HUES6 (cell line): ENCODE measurements around the gene NIM1K.

Experiments
- H3K27ac ChIP-seq: 2 replicates; pipeline ENCODE4 v1.7.0; 2013; ENCODE audit warnings: low read depth, mild to moderate bottlenecking, low read length, inconsistent platforms
- H3K27me3 ChIP-seq: 2 replicates; pipeline ENCODE4 v1.6.1; 2013; ENCODE audit warnings: low read length; ENCODE audit not compliant: control insufficient read depth, insufficient read depth
- H3K36me3 ChIP-seq: 2 replicates; pipeline ENCODE4 v1.6.1; 2013; ENCODE audit warnings: low read length; ENCODE audit not compliant: control insufficient read depth, insufficient read depth
- H3K4me1 ChIP-seq: 2 replicates; pipeline ENCODE4 v1.6.1; 2013; ENCODE audit warnings: low read length; ENCODE audit not compliant: control insufficient read depth, insufficient read depth
- H3K4me3 ChIP-seq: 2 replicates; pipeline ENCODE4 v1.5.1; 2013; ENCODE audit warnings: low read depth, low read length
- H3K9ac ChIP-seq: one replicate; pipeline ENCODE4 v1.6.1; 2013; ENCODE audit warnings: mild to moderate bottlenecking, low read length
- H3K9me3 ChIP-seq: 2 replicates; pipeline ENCODE4 v1.6.1; 2013; ENCODE audit warnings: low read depth, low read length; ENCODE audit not compliant: control insufficient read depth, insufficient read depth

Gene NIM1K

DNA sequence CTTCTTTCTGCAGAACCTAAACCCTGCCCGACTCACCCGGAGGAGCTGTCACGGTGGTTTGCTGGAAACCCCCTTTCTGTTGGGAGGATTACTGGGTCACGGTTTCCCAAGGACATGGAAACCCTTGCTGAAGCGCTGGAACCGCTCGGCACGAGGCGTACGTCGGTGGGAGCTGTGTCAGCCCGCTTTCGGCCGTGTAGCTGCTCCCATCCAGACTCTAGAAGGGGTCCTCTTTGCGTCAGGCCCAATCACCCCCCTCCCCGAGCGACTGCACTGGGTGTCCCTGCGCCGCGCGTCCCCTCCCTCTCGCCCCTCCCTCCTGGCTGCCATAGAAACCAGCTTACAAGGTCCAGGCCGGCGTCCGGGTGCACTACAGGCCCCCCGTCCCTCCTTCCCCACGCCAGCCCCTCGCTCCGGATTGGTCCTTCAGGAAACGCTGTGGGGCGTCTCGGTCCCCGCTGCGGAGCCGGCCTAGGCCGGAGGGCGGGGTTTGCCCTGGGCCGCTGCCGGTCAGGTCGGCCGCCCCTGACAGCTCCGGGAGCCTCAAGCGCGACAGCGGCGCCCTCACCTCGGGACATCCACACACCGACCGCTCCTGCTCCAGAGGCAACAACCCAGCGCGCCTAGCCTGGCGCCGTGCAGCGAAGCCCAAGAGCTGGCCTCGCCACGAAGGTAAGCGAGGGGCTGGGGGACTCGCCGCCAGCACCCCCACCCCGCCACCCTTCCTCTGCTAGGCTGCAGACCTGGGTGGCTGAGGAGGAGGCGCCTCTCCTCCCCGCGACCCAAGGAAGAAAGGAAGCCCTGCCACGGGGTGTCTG is at the start of gene NIM1K:
NIM1K (plus strand) TSS at position 486 of the 818 bp plus-strand sequence. CDS start 53,551 bp downstream, outside the sequence.
- H3K36me3 ChIP-seq: no peaks in the 10 kb centered on the region
- no peaks in the 10 kb centered on the region for H3K9me3 ChIP-seq
- peaks cover 44% of the 10 kb centered on the region for H3K27me3 ChIP-seq
- H3K4me1 ChIP-seq: peaks cover 21% of the 10 kb centered on the region
- peak within 1 kb of the TSS; percentile 81 for H3K4me3 ChIP-seq
- H3K9ac ChIP-seq: no peak within 1 kb of the TSS
- no peak within 1 kb of the TSS for H3K27ac ChIP-seq

DNA sequence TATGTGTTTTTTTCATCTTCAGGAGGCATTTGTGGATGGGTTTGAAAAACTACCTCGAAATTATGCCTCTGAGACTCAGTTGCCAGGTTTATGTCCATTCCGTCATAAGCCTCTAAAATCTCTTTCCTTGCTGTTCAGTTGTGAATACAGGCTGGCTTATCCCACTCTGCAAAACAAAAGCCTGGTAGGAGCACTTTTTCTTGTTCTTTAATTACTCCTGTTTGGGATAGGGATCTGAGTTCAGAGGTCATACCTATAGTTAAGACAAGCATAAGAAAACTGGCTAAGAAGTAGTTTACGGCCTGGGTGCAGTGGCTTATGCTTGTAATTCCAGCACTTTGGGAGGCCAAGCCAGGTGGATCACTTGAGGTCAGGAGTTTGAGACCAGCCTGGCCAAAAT is 47.0 kb upstream of the NIM1K start:
- no peaks in the 10 kb centered on the region for H3K27me3 ChIP-seq
- no peaks in the 10 kb centered on the region for H3K9me3 ChIP-seq
- no peak overlapping the region for H3K4me3 ChIP-seq
- peaks cover 49% of the 10 kb centered on the region for H3K36me3 ChIP-seq
- H3K27ac ChIP-seq: no peak overlapping the region
- H3K4me1 ChIP-seq: no peaks in the 10 kb centered on the region
- H3K9ac ChIP-seq: no peak overlapping the region

DNA sequence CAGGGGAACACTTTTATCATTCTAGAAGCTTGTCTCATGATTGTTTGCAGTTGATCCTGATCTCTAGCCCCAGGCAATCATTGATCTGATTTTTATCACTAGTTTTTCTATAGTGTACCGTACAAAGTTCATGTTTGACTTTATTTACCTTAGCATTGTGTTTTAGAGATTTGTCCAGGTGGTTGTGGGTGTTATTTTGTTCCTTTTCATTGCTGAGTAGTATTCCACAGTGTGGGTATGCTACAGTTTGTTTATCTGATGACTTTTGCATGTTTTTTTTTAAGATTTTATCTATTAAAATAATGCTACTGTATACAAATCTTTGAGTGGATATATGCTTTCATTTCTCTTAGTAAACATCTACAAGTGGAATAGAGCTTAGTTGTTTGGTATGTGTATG is 45.1 kb upstream of the NIM1K start:
- H3K27me3 ChIP-seq: no peaks in the 10 kb centered on the region
- H3K4me3 ChIP-seq: no peak overlapping the region
- H3K9ac ChIP-seq: no peak overlapping the region
- H3K4me1 ChIP-seq: no peaks in the 10 kb centered on the region
- no peaks in the 10 kb centered on the region for H3K9me3 ChIP-seq
- H3K36me3 ChIP-seq: peaks cover 48% of the 10 kb centered on the region
- H3K27ac ChIP-seq: no peak overlapping the region

DNA sequence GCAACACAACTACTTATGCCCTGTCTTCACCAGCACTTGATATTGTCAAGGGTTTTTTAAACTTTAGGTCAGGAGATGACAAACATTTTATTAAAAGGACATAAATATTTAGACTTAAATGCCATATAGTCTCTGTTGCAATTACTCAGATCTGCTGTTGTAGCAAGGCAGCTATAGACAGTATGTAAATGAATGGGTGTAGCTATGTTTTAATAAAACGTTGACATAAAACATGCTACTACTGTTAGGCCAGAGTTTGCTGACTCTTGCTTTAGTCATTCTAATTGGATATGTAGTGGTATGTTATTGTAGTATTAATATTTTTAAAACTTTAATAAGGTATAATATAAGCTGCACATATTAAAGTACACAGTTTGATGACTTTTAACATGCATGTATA is 43.6 kb upstream of the NIM1K start:
- Histone ChIP-seq H3K4me3 (no peak overlapping the region), H3K27ac (no peak overlapping the region), H3K36me3 (peaks cover 49% of the 10 kb centered on the region), H3K4me1 (no peaks in the 10 kb centered on the region), H3K9ac (no peak overlapping the region), H3K27me3 (no peaks in the 10 kb centered on the region), H3K9me3 (no peaks in the 10 kb centered on the region)

DNA sequence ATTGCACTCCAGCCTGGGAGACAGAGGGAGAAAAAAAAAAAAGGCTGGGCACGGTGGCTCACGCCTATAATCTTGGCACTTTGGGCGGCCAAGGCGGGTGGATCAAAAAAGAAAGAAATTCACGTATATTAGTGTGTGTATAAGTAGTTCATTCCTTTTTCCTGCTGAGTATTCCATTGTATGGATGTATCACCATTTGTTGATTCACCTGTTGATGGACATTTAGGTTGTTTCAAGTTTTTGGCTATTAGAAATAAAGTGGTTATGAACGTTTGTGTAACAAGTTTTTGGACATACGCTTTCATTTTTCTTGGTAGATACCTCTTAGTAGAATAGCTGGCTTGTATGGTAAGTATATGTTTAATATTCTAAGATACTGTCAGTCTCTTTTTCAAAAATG is 42.8 kb upstream of the NIM1K start:
- Histone ChIP-seq H3K36me3 (peaks cover 54% of the 10 kb centered on the region), H3K9ac (no peak overlapping the region), H3K4me3 (no peak overlapping the region), H3K27me3 (no peaks in the 10 kb centered on the region), H3K4me1 (no peaks in the 10 kb centered on the region), H3K27ac (no peak overlapping the region), H3K9me3 (no peaks in the 10 kb centered on the region)

DNA sequence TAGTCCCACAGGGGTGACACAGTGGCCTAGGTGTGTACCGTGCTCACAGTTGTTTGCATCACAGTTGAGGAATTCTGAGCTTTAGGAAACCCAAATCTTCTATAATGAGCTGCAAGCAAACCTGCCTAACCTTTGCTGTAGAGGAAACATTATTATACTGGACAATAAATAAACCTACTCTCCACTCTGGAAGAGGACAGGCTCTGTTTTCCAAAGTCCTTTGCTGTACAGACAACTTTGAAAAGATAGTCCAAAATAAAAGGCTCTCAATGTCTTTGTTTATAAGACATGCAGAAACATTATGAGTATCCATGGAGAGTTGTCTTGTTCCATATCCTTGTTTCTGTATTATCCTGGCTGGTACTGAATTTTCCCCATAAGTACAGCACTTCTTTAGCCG is 42.0 kb upstream of the NIM1K start:
- H3K9me3 ChIP-seq: no peaks in the 10 kb centered on the region
- peaks cover 46% of the 10 kb centered on the region for H3K36me3 ChIP-seq
- H3K9ac ChIP-seq: no peak overlapping the region
- no peaks in the 10 kb centered on the region for H3K27me3 ChIP-seq
- H3K27ac ChIP-seq: no peak overlapping the region
- H3K4me3 ChIP-seq: no peak overlapping the region
- H3K4me1 ChIP-seq: peaks cover 5% of the 10 kb centered on the region; the same call in 1 of the 2 replicates

DNA sequence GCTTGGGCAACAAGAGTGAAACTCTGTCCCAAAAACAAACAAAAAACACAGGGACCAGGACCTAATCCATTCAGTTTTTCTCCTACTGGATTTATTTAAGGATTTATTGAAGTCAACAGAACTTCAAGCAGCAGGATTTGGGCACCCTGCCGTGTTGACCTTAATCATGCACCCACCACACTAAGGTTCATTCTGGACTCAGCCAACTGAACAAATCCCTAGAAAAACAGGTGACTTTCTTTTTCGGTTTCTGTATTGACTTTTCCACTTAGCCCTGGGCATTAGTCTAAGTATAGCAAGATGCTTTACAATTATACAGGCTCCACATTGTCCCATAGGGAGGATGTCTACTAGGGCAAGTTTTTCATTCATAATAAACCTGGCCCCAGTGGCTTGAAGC is 41.3 kb upstream of the NIM1K start:
- H3K9ac ChIP-seq: no peak overlapping the region
- H3K4me3 ChIP-seq: no peak overlapping the region
- H3K4me1 ChIP-seq: peaks cover 11% of the 10 kb centered on the region; the same call in 1 of the 2 replicates
- no peaks in the 10 kb centered on the region for H3K27me3 ChIP-seq
- H3K27ac ChIP-seq: no peak overlapping the region
- H3K9me3 ChIP-seq: no peaks in the 10 kb centered on the region
- peaks cover 40% of the 10 kb centered on the region for H3K36me3 ChIP-seq

DNA sequence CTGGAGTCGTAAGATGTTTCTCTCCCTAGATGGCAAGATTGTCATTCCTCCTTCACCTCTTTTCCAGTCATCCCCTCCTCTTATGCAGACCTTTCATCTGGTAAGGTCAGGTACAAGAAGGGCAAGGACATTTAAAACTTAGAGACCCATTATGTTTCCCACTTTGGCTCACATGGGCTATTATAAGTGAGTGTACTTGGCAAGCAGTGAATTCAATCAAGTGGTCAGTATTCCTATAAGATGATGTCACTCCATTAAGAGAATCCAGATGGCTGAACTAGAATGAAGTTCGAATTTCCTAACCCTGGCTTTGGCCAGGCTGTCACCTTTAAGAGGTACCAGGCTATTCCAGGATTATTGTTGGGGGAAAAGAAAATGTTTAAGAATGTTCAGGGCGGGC is 39.1 kb upstream of the NIM1K start:
- no peak overlapping the region for H3K9ac ChIP-seq
- H3K9me3 ChIP-seq: no peaks in the 10 kb centered on the region
- peaks cover 35% of the 10 kb centered on the region for H3K36me3 ChIP-seq
- no peak overlapping the region for H3K4me3 ChIP-seq
- peaks cover 26% of the 10 kb centered on the region for H3K4me1 ChIP-seq
- no peak overlapping the region for H3K27ac ChIP-seq
- H3K27me3 ChIP-seq: no peaks in the 10 kb centered on the region

DNA sequence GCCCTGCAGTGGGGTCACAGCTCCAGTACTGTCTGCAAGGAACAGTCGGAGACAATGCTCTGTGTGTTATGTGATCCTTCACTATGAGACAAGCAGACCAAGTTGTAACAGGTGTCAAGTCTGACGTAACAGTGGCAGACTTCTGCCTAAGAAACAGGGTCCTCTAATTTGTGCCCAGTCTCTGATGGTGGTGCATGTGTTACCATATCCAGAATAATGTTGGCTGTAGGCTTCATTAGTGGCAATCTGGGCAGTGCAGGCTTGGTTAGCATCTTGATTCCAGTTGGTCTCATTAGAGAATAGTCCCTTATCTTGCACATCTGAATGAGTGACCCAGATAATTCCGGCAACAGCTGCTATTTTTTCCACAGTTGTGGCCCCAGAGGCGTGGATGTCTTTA is 37.6 kb upstream of the NIM1K start:
- Histone ChIP-seq H3K9me3 (no peaks in the 10 kb centered on the region), H3K27me3 (no peaks in the 10 kb centered on the region), H3K4me1 (peaks cover 26% of the 10 kb centered on the region), H3K36me3 (peaks cover 40% of the 10 kb centered on the region), H3K27ac (no peak overlapping the region), H3K4me3 (no peak overlapping the region), H3K9ac (no peak overlapping the region)

DNA sequence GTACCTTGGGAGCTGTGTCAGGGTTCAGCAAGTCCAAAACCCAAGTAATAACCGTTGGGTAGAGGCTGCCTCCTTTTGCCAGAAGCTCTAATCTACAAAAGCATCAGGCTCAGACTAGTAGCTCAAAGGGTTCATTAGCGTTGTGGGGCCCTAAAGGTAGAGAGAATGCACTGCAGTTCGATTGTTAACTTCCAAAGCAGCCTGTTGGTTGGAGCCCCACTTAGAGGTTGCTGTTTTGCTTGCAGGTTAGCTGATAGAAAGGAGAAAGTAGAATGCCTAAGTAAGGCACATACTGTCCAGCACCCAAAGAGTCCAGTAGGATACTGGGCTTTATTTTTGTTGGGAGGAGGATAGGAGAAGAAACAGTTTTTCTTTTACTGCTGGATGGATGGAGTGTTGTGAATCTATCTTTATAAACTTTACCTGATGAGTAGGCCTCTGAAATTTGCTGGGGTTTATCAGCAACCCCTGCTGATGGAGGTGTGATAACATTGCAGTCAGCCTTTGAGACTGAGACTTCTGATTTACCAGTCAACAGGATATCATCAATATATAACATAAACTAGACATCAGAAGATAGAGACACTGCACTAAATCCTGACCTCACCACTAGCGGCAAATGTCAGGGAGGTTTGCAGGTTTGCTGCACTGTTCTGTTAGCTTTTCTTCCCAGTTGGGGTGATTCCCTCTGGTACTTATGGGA is 36.5 kb upstream of the NIM1K start:
- H3K4me3 ChIP-seq: no peak overlapping the region
- H3K27ac ChIP-seq: no peak overlapping the region
- H3K9ac ChIP-seq: no peak overlapping the region
- H3K27me3 ChIP-seq: no peaks in the 10 kb centered on the region
- H3K36me3 ChIP-seq: peaks cover 38% of the 10 kb centered on the region
- H3K9me3 ChIP-seq: no peaks in the 10 kb centered on the region
- H3K4me1 ChIP-seq: peaks cover 26% of the 10 kb centered on the region

DNA sequence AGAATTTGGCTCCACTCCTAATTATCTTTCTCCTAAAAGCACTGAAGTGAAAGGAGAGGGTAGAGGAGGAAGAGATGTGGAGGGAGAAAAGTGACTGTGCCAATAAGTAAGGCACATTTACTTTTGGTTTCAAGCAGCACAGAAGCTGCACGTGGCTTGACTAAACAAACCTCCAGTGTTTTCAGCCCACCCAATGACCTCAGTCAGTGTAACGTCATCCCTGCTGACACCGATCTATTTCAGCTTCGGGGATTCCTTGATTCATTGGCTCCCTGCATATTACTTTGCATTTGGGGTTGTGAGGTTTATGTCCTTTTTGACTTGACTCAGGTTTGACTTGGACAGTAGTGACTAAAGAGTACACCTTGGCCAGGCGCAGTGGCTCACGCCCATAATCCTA is 35.6 kb upstream of the NIM1K start:
- H3K9me3 ChIP-seq: no peaks in the 10 kb centered on the region
- H3K36me3 ChIP-seq: peaks cover 39% of the 10 kb centered on the region
- no peak overlapping the region for H3K4me3 ChIP-seq
- H3K4me1 ChIP-seq: peaks cover 26% of the 10 kb centered on the region
- H3K27ac ChIP-seq: no peak overlapping the region
- no peaks in the 10 kb centered on the region for H3K27me3 ChIP-seq
- no peak overlapping the region for H3K9ac ChIP-seq
